Measurements from ENCODE around the gene GABRB3. TPM values are rescaled to one million over a fixed set of nuclear protein-coding genes. Genes with fewer than 3 reads are reported as not detected.

The GABRB3 gene
- total and polyA plus RNA-seq, 2 of the 8 experiments (the other 6 are each of a cell fraction or from before 2014, with no cell fraction given): 98.8 to 163 TPM

DNA sequence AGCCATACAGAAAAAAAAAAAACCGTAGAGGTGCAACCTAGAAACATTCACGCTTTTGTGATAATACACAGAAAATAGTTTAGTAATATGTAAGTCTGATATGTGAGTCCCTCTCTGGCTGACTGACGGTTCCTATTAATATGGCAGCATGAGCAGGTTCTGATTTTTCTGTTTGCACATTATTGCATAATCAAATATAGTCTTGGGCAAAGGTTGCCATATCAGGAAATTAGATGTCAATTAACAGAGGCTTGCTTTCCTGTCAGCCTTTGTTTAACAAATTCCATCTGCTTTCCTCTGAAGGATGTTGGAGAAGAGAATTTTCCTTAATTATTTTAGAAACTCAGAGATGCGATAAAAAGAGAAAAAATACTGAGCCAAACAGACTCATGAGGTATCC, 14.8 kb downstream of the GABRB3 start (continued):
- TF ChIP-seq, protein P1, sequence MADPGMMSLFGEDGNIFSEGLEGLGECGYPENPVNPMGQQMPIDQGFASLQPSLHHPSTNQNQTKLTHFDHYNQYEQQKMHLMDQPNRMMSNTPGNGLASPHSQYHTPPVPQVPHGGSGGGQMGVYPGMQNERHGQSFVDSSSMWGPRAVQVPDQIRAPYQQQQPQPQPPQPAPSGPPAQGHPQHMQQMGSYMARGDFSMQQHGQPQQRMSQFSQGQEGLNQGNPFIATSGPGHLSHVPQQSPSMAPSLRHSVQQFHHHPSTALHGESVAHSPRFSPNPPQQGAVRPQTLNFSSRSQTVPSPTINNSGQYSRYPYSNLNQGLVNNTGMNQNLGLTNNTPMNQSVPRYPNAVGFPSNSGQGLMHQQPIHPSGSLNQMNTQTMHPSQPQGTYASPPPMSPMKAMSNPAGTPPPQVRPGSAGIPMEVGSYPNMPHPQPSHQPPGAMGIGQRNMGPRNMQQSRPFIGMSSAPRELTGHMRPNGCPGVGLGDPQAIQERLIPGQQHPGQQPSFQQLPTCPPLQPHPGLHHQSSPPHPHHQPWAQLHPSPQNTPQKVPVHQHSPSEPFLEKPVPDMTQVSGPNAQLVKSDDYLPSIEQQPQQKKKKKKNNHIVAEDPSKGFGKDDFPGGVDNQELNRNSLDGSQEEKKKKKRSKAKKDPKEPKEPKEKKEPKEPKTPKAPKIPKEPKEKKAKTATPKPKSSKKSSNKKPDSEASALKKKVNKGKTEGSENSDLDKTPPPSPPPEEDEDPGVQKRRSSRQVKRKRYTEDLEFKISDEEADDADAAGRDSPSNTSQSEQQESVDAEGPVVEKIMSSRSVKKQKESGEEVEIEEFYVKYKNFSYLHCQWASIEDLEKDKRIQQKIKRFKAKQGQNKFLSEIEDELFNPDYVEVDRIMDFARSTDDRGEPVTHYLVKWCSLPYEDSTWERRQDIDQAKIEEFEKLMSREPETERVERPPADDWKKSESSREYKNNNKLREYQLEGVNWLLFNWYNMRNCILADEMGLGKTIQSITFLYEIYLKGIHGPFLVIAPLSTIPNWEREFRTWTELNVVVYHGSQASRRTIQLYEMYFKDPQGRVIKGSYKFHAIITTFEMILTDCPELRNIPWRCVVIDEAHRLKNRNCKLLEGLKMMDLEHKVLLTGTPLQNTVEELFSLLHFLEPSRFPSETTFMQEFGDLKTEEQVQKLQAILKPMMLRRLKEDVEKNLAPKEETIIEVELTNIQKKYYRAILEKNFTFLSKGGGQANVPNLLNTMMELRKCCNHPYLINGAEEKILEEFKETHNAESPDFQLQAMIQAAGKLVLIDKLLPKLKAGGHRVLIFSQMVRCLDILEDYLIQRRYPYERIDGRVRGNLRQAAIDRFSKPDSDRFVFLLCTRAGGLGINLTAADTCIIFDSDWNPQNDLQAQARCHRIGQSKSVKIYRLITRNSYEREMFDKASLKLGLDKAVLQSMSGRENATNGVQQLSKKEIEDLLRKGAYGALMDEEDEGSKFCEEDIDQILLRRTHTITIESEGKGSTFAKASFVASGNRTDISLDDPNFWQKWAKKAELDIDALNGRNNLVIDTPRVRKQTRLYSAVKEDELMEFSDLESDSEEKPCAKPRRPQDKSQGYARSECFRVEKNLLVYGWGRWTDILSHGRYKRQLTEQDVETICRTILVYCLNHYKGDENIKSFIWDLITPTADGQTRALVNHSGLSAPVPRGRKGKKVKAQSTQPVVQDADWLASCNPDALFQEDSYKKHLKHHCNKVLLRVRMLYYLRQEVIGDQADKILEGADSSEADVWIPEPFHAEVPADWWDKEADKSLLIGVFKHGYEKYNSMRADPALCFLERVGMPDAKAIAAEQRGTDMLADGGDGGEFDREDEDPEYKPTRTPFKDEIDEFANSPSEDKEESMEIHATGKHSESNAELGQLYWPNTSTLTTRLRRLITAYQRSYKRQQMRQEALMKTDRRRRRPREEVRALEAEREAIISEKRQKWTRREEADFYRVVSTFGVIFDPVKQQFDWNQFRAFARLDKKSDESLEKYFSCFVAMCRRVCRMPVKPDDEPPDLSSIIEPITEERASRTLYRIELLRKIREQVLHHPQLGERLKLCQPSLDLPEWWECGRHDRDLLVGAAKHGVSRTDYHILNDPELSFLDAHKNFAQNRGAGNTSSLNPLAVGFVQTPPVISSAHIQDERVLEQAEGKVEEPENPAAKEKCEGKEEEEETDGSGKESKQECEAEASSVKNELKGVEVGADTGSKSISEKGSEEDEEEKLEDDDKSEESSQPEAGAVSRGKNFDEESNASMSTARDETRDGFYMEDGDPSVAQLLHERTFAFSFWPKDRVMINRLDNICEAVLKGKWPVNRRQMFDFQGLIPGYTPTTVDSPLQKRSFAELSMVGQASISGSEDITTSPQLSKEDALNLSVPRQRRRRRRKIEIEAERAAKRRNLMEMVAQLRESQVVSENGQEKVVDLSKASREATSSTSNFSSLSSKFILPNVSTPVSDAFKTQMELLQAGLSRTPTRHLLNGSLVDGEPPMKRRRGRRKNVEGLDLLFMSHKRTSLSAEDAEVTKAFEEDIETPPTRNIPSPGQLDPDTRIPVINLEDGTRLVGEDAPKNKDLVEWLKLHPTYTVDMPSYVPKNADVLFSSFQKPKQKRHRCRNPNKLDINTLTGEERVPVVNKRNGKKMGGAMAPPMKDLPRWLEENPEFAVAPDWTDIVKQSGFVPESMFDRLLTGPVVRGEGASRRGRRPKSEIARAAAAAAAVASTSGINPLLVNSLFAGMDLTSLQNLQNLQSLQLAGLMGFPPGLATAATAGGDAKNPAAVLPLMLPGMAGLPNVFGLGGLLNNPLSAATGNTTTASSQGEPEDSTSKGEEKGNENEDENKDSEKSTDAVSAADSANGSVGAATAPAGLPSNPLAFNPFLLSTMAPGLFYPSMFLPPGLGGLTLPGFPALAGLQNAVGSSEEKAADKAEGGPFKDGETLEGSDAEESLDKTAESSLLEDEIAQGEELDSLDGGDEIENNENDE (IDR thresholded peaks at IDR 0.05; ENCODE audit: insufficient replicate concordance, low read length): no peak
- TF ChIP-seq CEBPB (IDR thresholded peaks at IDR 0.05; ENCODE audit: low read depth, low read length) (peak; percentile 7; the same call in 1 of the 2 replicates), KDM1A (IDR thresholded peaks at IDR 0.05; ENCODE audit: borderline replicate concordance, low read length) (no peak)

All from H1 (cell line).